Panc1 (cell line): ENCODE data around the gene HGFAC. TPM values are rescaled to one million over a fixed set of nuclear protein-coding genes. Genes with fewer than 3 reads are reported as not detected.

Source experiments
- ATAC-seq: fragments of 200-7000 bp; cut with Tn5 transposase; 2 replicates; pipeline ENCODE4 v1.9.1; 2020; ENCODE audit warnings: mild to moderate bottlenecking, moderate library complexity
- BruUV-seq: library from RNA; stranded (reverse); fragments of 400-500 nt; replicated peaks from 2 replicates; lab custom pipeline; 2021; lab: Mats Ljungman, UMichigan
- CTCF ChIA-PET: fragments of 300-600 bp; sonication (Branson Sonifier 250); formaldehyde crosslinking; loops from one replicate; lab custom pipeline; 2022; ENCODE audit warnings: antibody characterized with exemption; lab: Charles Lee
- POLR2A ChIA-PET: fragments of 300-600 bp; sonication (Branson Sonifier 250); formaldehyde crosslinking; loops from one replicate; lab custom pipeline; 2022; ENCODE audit warnings: antibody characterized with exemption; lab: Charles Lee
- DNase-seq: peaks from one replicate; pipeline ENCODE4 v3.0.0-alpha.2; 2010; ENCODE audit warnings: low read depth, low spot score
- H3K27ac ChIP-seq: 2 replicates; pipeline ENCODE4 v1.5.1; 2011; ENCODE audit warnings: mild to moderate bottlenecking, low read length, inconsistent platforms
- H3K27me3 ChIP-seq: fragments of 200-500 bp; sonication (Bioruptor generic); 2 replicates; pipeline ENCODE4 v1.6.0; 2014; ENCODE audit warnings: low read length, inconsistent platforms; ENCODE audit not compliant: control insufficient read depth, insufficient read depth
- H3K36me3 ChIP-seq: fragments of 200-500 bp; sonication (Bioruptor generic); 2 replicates; pipeline ENCODE4 v1.5.1; 2014; ENCODE audit warnings: inconsistent platforms, mild to moderate bottlenecking, low read length, moderate library complexity; ENCODE audit not compliant: control insufficient read depth, insufficient read depth
- H3K4me1 ChIP-seq: 2 replicates; pipeline ENCODE4 v1.5.1; 2011; ENCODE audit warnings: inconsistent platforms, mild to moderate bottlenecking, low read length, moderate library complexity; ENCODE audit not compliant: control insufficient read depth, insufficient read depth
- H3K4me3 ChIP-seq, 2 experiments: 2 replicates each; pipeline ENCODE4 v1.5.1; 2011 to 2012; ENCODE audit warnings: low read depth in 2 of 2, low read length in 2 of 2, mild to moderate bottlenecking in 2 of 2, inconsistent platforms in 1 of 2, moderate library complexity in 1 of 2
- H3K9me3 ChIP-seq: fragments of 200-500 bp; sonication (Bioruptor generic); 2 replicates; pipeline ENCODE4 v1.5.1; 2014; ENCODE audit warnings: low read depth, mild to moderate bottlenecking, inconsistent platforms, low read length, moderate library complexity; ENCODE audit not compliant: control insufficient read depth, insufficient read depth
- CTCF ChIP-seq: fragments of 450-650 bp; IDR thresholded peaks from 2 replicates; pipeline ENCODE4 v1.5.1; 2017; ENCODE audit warnings: mild to moderate bottlenecking
- POLR2AphosphoS5 ChIP-seq: IDR thresholded peaks from 2 replicates; pipeline ENCODE4 v1.6.1; 2012; ENCODE audit warnings: mild to moderate bottlenecking, low read depth, low read length, moderate library complexity
- REST ChIP-seq, 2 experiments: IDR thresholded peaks; 2 replicates each; pipeline ENCODE4 v1.6.1; 2011 to 2012; ENCODE audit warnings: low read depth in 2 of 2, control low read depth in 1 of 2, low read length in 1 of 2, mild to moderate bottlenecking in 1 of 2, moderate library complexity in 1 of 2; ENCODE audit not compliant: insufficient read depth in 1 of 2
- SIN3A ChIP-seq: IDR thresholded peaks from 2 replicates; pipeline ENCODE4 v1.6.1; 2012; ENCODE audit warnings: low read depth, mild to moderate bottlenecking, low read length, moderate library complexity, borderline replicate concordance; ENCODE audit not compliant: insufficient read depth
- TCF7L2 ChIP-seq: IDR thresholded peaks from 2 replicates; pipeline ENCODE4 v1.6.1; 2011; ENCODE audit warnings: mild to moderate bottlenecking, low read depth, low read length, inconsistent platforms
- in situ Hi-C: cut with HindIII; loops from 2 replicates; pipeline ENCODE4 v1.10.0; 2016; ENCODE audit warnings: low sequenced_read_pairs, low pct_unique_long_range_greater_than_20kb
- intact Hi-C: fragments of 100-400 bp; cut with micrococcal nuclease; formaldehyde crosslinking; loops from one replicate; pipeline ENCODE4 v1.10.0; 2022; ENCODE audit not compliant: unreplicated experiment
- total RNA-seq: library from RNA; stranded (reverse); gene quantifications from one replicate; pipeline ENCODE4 v1.2.1, GENCODE V29; 2021; ENCODE audit not compliant: unreplicated experiment

Gene HGFAC
- total RNA-seq, 1 experiment from 2014 or later: 0.59 TPM

- Histone ChIP-seq H3K36me3 (no peaks in the 10 kb centered on the region), H3K27me3 (no peaks in the 10 kb centered on the region), H3K9me3 (no peaks in the 10 kb centered on the region), H3K4me1 (peaks cover 14% of the 10 kb centered on the region), H3K27ac (no peak overlapping the region), H3K4me3 (no peak overlapping the region)
- no peak for ATAC-seq
- in situ Hi-C loops (no loop called here), intact Hi-C loops (no loop called here)
- DNase-seq: no peak
- ChIA-PET POLR2A (no interaction called here), CTCF (no interaction called here)
- TF ChIP-seq REST (IDR thresholded peaks at IDR 0.05; ENCODE audit: insufficient read depth in 1 of 2, low read depth in 2 of 2, low read length in 1 of 2) (no peak), TCF7L2 (no peak), POLR2AphosphoS5 (no peak), CTCF (no peak), SIN3A (no peak)
- BruUV-seq: no TSS peak
Measured at GRCh38 chr4:3482707-3483106, 40.9 kb downstream of the HGFAC start.

GRCh38 chr4:3483471-3483921 is 41.7 kb downstream of the HGFAC start:
- TF ChIP-seq CTCF (no peak), SIN3A (no peak), TCF7L2 (no peak), POLR2AphosphoS5 (no peak)
- ATAC-seq: no peak
- BruUV-seq: no TSS peak
- intact Hi-C loops: no loop called here
- ChIA-PET POLR2A (no interaction called here), CTCF (no interaction called here)
- H3K4me1 ChIP-seq: peaks cover 14% of the 10 kb centered on the region
- H3K9me3 ChIP-seq: no peaks in the 10 kb centered on the region
- H3K36me3 ChIP-seq: no peaks in the 10 kb centered on the region
- no peaks in the 10 kb centered on the region for H3K27me3 ChIP-seq
- in situ Hi-C loops: no loop called here
- H3K4me3 ChIP-seq: no peak overlapping the region
- H3K27ac ChIP-seq: no peak overlapping the region
- DNase-seq: no peak
